Pancreas (tissue), 10 donors: ENCODE data around the gene NR1I3. TPM values are rescaled to one million over a fixed set of nuclear protein-coding genes. Genes with fewer than 3 reads are reported as not detected.

Experiments
- ATAC-seq, 4 donors: fragments of 200-7000 bp; cut with Tn5 transposase; one replicate each; pipeline versions ENCODE4 v1.8.0 to v1.9.1; 2020; ENCODE audit warnings: mild to moderate bottlenecking in 4 of 4, moderate library complexity in 4 of 4
- DNase-seq, 6 donors: peaks; one replicate each; pipeline ENCODE4 v3.0.0-alpha.2; 2020
- FAIRE-seq: peaks from 2 replicates; lab custom pipeline; 2012; peaks lifted over from hg19 to GRCh38; lab: Jason Lieb, UNC
- H3K27ac ChIP-seq, 4 donors: fragments of 200-600 bp; sonication (generic); 1 replicate in 3 of 4; 2 replicates in 1 of 4; pipeline versions ENCODE4 v1.5.0 to v1.8.0; 2020
- H3K27me3 ChIP-seq, 4 donors: fragments of 200-600 bp; one replicate each; pipeline ENCODE4 v1.8.0; 2021
- H3K36me3 ChIP-seq, 3 donors: fragments of 200-600 bp; sonication (generic) in 1 of 3; one replicate each; pipeline versions ENCODE4 v1.5.0 to v1.8.0; 2020 to 2021
- H3K4me1 ChIP-seq, 3 donors: fragments of 200-600 bp; one replicate each; pipeline ENCODE4 v1.8.0; 2021
- H3K4me3 ChIP-seq, 4 donors: fragments of 200-600 bp; sonication (generic) in 2 of 4; one replicate each; pipeline versions ENCODE4 v1.5.0 to v1.8.0; 2020 to 2021
- H3K9me3 ChIP-seq, 4 donors: fragments of 200-600 bp; one replicate each; pipeline ENCODE4 v1.8.0; 2021
- CTCF ChIP-seq, 4 donors: fragments of 200-600 bp; sonication (generic) in 3 of 4; IDR thresholded peaks; one replicate each; pipeline versions ENCODE4 v1.5.0 to v1.8.0; 2021; ENCODE audit warnings: antibody characterized with exemption in 4 of 4
- WGBS, 2 donors: extraction: QIAGEN DNeasy Blood & Tissue Kit; methylation state at CpG; one replicate each; pipeline ENCODE4 v1.1.7; 2013; 5-methylcytosine and 5-hydroxymethylcytosine counted together
- intact Hi-C, 3 donors: fragments of 100-400 bp; cut with DNase I; formaldehyde crosslinking; loops; one replicate each; pipeline versions ENCODE4 v1.11.1 to v1.14.2; 2022
- polyA plus RNA-seq, 2 donors: library from polyadenylated mRNA; stranded (reverse); fragments of 200-250 nt; gene quantifications; one replicate each; pipeline ENCODE4 v1.2.3, GENCODE V29; 2013
- total RNA-seq, 6 donors: library from RNA; stranded (reverse); fragmentation: NEBNext Ultra II Directional in 4 of 6; extraction: Animal tissue kit (Norgen Biotek cat#: 25700) in 4 of 6; gene quantifications; one replicate each; pipeline versions ENCODE4 v1.2.1 to v1.2.4, GENCODE V29; 2021 to 2023
- donor health status: healthy with polysubstance abuse.
- donor health status: DM: no; HTN: no; CAD: no; lungs with moderate emphysema.
- donor health status: DM: no; HTN: no; CAD: no.
- donor health status: control.
- donor health status: control.
- donor health status: Bipolar disorder and iron deficiency.
- donor health status: DM: yes; HTN: yes; CAD: no.
- donor health status: DM: no; HTN: no; CAD: no.
- donor health status: DM: no; HTN: no; CAD: no.
- donor health status: DM: yes; HTN: yes; CAD: no.

NR1I3 gene
- total and polyA plus RNA-seq, 8 donors, result 0.15 TPM; not detected in 7

DNA sequence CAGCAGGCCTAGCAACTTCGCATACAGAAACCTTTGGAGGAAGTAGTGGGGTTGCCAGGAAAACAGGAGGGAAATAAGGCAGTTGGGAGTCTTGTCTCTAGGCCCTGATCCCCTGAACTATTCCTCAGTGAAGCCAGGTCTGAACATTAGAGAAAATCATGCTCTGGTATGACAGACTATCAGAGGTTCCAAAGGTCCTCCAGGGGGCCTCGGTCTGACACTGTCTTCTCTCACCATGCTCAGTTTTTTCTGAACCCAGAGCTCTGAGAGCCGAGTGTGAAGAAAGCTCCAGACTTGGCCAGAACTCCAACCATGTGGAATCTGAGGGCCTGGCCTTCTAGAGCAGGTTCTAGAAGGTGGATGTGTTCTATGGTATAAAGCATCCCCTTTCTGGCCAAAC lies 8.1 kb downstream of the NR1I3 start:
- intact Hi-C loops, result loop anchor here in 2 of 3 donors (5.0 to 10.0 kb wide), 3 partner anchors 55 to 145 kb away; no protein-coding TSS in a partner anchor
- 66 to 69% methylated on average over 3 of the region's 3 CpGs for WGBS, 2 donors

GRCh38 chr1:161228032-161228431 lies 10.0 kb downstream of the NR1I3 start:
- FAIRE-seq, result no peak
- no peak for TF ChIP-seq CTCF (IDR thresholded peaks at IDR 0.05)
- no peak for ATAC-seq
- no peak overlapping the region for H3K27ac ChIP-seq
- H3K4me1 ChIP-seq, result peaks cover 0 to 11% (median 0%) of the 10 kb centered on the region in 3 donors
- no peaks in the 10 kb centered on the region for H3K36me3 ChIP-seq
- H3K9me3 ChIP-seq, result no peaks in the 10 kb centered on the region
- DNase-seq, result no peak
- intact Hi-C loops, result loop anchor here in 1 of 3 donors (5.0 to 10.0 kb wide), 2 partner anchors 69 to 147 kb away; no protein-coding TSS in a partner anchor
- H3K27me3 ChIP-seq, result no peaks in the 10 kb centered on the region
- no peak overlapping the region for H3K4me3 ChIP-seq
- 92% methylated on average over 7 of the region's 7 CpGs for WGBS, 2 donors

More for the DNA sequence above, 8.1 kb downstream of the NR1I3 start:
- peaks cover 0 to 11% (median 0%) of the 10 kb centered on the region in 3 donors for H3K4me1 ChIP-seq
- FAIRE-seq, result no peak
- no peak overlapping the region for H3K27ac ChIP-seq
- H3K27me3 ChIP-seq, result no peaks in the 10 kb centered on the region
- no peak for TF ChIP-seq CTCF (IDR thresholded peaks at IDR 0.05)
- no peak for DNase-seq
- no peaks in the 10 kb centered on the region for H3K9me3 ChIP-seq
- ATAC-seq, result no peak
- H3K4me3 ChIP-seq, result no peak overlapping the region
- no peaks in the 10 kb centered on the region for H3K36me3 ChIP-seq

- peak; percentile 68 to 77 (median 70) for ATAC-seq
- H3K4me1 ChIP-seq, result peaks cover 0 to 11% (median 0%) of the 10 kb centered on the region in 3 donors
- no peaks in the 10 kb centered on the region for H3K27me3 ChIP-seq
- no peaks in the 10 kb centered on the region for H3K36me3 ChIP-seq
- TF ChIP-seq CTCF (IDR thresholded peaks at IDR 0.05), result peak; percentile 86 to 94 (median 91)
- FAIRE-seq, result no peak
- H3K27ac ChIP-seq, result no peak overlapping the region
- intact Hi-C loops, result loop anchor here in 1 of 3 donors (5.0 to 10.0 kb wide), 2 partner anchors 70 to 147 kb away; no protein-coding TSS in a partner anchor
- peak; percentile 70 to 93 (median 85) for DNase-seq
- H3K4me3 ChIP-seq, result peak overlapping the region in 1 of 4 donors; percentile 26
- 42 to 50% methylated on average over 11 of the region's 11 CpGs for WGBS, 2 donors
- H3K9me3 ChIP-seq, result no peaks in the 10 kb centered on the region
These were observed 10.7 kb downstream of the NR1I3 start for GRCh38 chr1:161227196-161227871.

- WGBS, 2 donors, result 59 to 67% methylated on average over 3 of the region's 3 CpGs
- FAIRE-seq, result no peak
- TF ChIP-seq CTCF (IDR thresholded peaks at IDR 0.05), result no peak
- Histone ChIP-seq H3K36me3 (no peaks in the 10 kb centered on the region), H3K27me3 (no peaks in the 10 kb centered on the region), H3K9me3 (no peaks in the 10 kb centered on the region), H3K4me1 (peaks cover 0 to 11% (median 0%) of the 10 kb centered on the region in 3 donors), H3K4me3 (peak overlapping the region in 3 of 4 donors; percentile 30 to 62 (median 39)), H3K27ac (no peak overlapping the region)
- no peak for DNase-seq
- intact Hi-C loops, result loop anchor here in 1 of 3 donors (5.0 to 10.0 kb wide), 2 partner anchors 71 to 148 kb away; no protein-coding TSS in a partner anchor
- no peak for ATAC-seq
These were observed 11.2 kb downstream of the NR1I3 start for GRCh38 chr1:161226759-161227158.
